GM18505 (cell line): ENCODE results near the gene PCDHA13.
"Not testable (repeated sequence)": the region's sequence is repeated elsewhere in the genome, so short reads cannot be mapped to it uniquely, and the experiment has no call there.

ENCODE experiments used
- ATAC-seq: cut with Tn5 transposase; IDR thresholded peaks from one replicate; pipeline ENCODE4 v1.9.1; 2021; ENCODE audit not compliant: unreplicated experiment
- POLR2A ChIP-seq: IDR thresholded peaks from 4 replicates; pipeline ENCODE4 v1.6.1; 2011; ENCODE audit warnings: borderline replicate concordance; ENCODE audit not compliant: insufficient read depth, insufficient read length; ENCODE audit errors: extremely low read depth

PCDHA13 gene

DNA sequence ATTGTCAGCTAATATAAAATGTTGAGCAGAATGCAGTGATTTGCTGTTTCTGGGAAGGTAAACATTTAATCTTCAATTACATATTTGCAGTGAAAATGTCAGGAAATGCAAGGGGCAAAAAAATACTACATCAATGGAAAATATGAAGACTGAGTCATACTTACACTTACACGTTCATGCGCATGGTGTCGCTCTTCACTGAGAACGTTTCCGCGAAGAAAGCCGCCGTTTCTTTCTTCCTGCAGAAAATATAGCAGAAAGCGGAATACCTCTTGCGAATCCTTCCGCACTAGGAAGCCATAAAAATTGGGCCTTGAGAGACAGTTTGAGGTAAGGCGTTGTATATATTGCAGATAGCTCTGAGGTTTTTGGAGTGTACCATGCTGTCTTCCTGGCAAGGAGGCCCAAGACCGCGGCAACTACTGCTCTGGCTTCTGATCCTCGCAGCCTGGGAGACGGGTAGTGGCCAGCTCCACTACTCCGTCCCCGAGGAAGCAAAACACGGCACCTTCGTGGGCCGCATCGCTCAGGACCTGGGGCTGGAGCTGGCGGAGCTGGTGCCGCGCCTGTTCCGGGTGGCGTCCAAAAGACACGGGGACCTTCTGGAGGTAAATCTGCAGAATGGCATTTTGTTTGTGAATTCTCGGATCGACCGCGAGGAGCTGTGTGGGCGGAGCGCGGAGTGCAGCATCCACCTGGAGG is at the start of gene PCDHA13:
Gene PCDHA13 (plus strand): TSS at position 236 of the 702 bp plus-strand sequence. CDS start 145 bp downstream, at position 381.
- no peak for TF ChIP-seq POLR2A
- ATAC-seq = no peak

DNA sequence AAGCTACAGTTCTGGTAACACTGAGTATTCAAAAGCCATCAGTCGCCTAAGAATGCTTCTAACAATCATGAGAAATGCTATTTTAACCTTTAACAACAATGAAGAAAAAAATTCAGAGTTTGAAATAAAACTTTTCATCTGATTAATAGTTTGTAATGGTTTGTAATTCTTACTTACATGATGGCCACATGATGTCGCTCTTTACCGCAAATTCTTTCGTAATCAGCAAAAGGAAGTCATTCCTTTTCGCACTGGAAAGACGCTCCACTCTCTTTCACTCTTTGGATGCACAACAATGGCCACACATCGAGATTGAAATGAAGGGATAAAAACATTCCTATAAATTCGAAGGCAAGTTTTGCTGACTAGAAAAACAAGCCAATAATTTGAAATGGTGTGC is 47.9 kb upstream of the PCDHA13 start, which contains the start of gene PCDHA7:
Gene PCDHA7 (plus strand): TSS at position 277 of the 400 bp plus-strand sequence. CDS start 115 bp downstream, at position 392.
- ATAC-seq = no peak
- TF ChIP-seq POLR2A = no peak

GRCh38 chr5:140834439-140835008 is 47.4 kb upstream of the PCDHA13 start:
- not testable (repeated sequence) for ATAC-seq

- no peak for TF ChIP-seq POLR2A
- no peak for ATAC-seq
Measured at GRCh38 chr5:140835622-140836510, 46.1 kb upstream of the PCDHA13 start.

- no peak for TF ChIP-seq POLR2A
- no peak for ATAC-seq
Measured at GRCh38 chr5:140840978-140841962, 40.7 kb upstream of the PCDHA13 start, which contains the start of gene PCDHA8. TSS of gene PCDHA8 (plus strand) at chr5:140841187. CDS start at chr5:140841322, 135 bp downstream.

- ATAC-seq = no peak
- TF ChIP-seq POLR2A = no peak
Measured at GRCh38 chr5:140842798-140843733, 38.9 kb upstream of the PCDHA13 start.

GRCh38 chr5:140848139-140849102 is 33.5 kb upstream of the PCDHA13 start, which contains the start of gene PCDHA9:
TSS of gene PCDHA9 (plus strand) at chr5:140848382. CDS start at chr5:140848496, 114 bp downstream.
- ATAC-seq = not testable (repeated sequence)

DNA sequence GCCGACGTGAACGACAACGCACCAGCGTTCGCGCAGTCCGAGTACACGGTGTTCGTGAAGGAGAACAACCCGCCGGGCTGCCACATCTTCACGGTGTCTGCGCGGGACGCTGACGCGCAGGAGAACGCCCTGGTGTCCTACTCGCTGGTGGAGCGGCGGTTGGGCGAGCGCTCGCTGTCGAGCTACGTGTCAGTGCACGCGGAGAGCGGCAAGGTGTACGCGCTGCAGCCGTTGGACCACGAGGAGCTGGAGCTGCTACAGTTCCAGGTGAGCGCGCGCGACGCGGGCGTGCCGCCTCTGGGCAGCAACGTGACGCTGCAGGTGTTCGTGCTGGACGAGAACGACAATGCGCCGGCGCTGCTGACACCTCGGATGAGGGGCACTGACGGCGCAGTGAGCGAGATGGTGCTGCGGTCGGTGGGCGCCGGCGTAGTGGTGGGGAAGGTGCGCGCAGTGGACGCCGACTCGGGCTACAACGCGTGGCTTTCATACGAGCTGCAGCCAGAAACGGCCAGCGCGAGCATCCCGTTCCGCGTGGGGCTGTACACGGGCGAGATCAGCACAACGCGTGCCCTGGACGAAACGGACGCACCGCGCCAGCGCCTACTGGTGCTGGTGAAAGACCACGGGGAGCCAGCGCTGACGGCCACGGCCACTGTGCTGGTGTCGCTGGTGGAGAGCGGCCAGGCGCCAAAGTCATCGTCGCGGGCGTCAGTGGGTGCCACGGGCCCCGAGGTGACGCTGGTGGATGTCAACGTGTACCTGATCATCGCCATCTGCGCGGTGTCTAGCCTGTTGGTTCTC is 31.9 kb upstream of the PCDHA13 start:
- not testable (repeated sequence) for ATAC-seq

- TF ChIP-seq POLR2A = no peak
- no peak for ATAC-seq
Measured at GRCh38 chr5:140855772-140856674, 25.9 kb upstream of the PCDHA13 start, which contains the start of gene PCDHA10. TSS of gene PCDHA10 (plus strand) at chr5:140855897. CDS start at chr5:140856049, 152 bp downstream.
